Measurements from ENCODE around the gene ATF1.

GRCh38 chr12:50865266-50865665 lies 101.4 kb downstream of the ATF1 start:
- TF ChIP-seq POLR2A (IDR thresholded peaks at IDR 0.05) (no peak), POLR2AphosphoS5 (IDR thresholded peaks at IDR 0.05; ENCODE audit: insufficient read depth in 1 of 2, low read depth in 1 of 2) (no peak)
- TF ChIP-seq, protein P1, sequence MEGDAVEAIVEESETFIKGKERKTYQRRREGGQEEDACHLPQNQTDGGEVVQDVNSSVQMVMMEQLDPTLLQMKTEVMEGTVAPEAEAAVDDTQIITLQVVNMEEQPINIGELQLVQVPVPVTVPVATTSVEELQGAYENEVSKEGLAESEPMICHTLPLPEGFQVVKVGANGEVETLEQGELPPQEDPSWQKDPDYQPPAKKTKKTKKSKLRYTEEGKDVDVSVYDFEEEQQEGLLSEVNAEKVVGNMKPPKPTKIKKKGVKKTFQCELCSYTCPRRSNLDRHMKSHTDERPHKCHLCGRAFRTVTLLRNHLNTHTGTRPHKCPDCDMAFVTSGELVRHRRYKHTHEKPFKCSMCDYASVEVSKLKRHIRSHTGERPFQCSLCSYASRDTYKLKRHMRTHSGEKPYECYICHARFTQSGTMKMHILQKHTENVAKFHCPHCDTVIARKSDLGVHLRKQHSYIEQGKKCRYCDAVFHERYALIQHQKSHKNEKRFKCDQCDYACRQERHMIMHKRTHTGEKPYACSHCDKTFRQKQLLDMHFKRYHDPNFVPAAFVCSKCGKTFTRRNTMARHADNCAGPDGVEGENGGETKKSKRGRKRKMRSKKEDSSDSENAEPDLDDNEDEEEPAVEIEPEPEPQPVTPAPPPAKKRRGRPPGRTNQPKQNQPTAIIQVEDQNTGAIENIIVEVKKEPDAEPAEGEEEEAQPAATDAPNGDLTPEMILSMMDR (IDR thresholded peaks at IDR 0.05): no peak
